Tibial artery (tissue), 4 donors: ENCODE results near the gene DNAJC1.
A peak's percentile ranks its signal among the peaks of the same experiment; 100 is the strongest.

Experiments used
- DNase-seq, 2 donors: peaks; one replicate each; pipeline ENCODE4 v3.0.0-alpha.2; 2019
- H3K27ac ChIP-seq, 2 donors: fragments of 200-600 bp; sonication (generic) in 1 of 2; 1 replicate in 1 of 2; 2 replicates in 1 of 2; pipeline ENCODE4 v1.5.1; 2018 to 2019; ENCODE audit warnings: mild to moderate bottlenecking in 1 of 2
- H3K27me3 ChIP-seq, 2 donors: fragments of 200-600 bp; sonication (generic) in 1 of 2; one replicate each; pipeline versions ENCODE4 v1.5.1 to v1.6.0; 2016 to 2019
- H3K36me3 ChIP-seq, 3 donors: fragments of 200-600 bp; sonication (generic) in 2 of 3; one replicate each; pipeline ENCODE4 v1.5.1; 2016 to 2019; ENCODE audit warnings: mild to moderate bottlenecking in 2 of 3
- H3K4me1 ChIP-seq, 4 donors: fragments of 200-600 bp; sonication (generic) in 2 of 4; 1 replicate in 3 of 4; 2 replicates in 1 of 4; pipeline ENCODE4 v1.5.1; 2016 to 2019
- H3K4me3 ChIP-seq, 2 donors: fragments of 200-600 bp; sonication (generic) in 1 of 2; 1 replicate in 1 of 2; 2 replicates in 1 of 2; pipeline ENCODE4 v1.5.1; 2018 to 2019; ENCODE audit warnings: mild to moderate bottlenecking in 2 of 2
- H3K9me3 ChIP-seq, 3 donors: fragments of 200-600 bp; sonication (generic) in 1 of 3; one replicate each; pipeline ENCODE4 v1.5.1; 2016 to 2019
- CTCF ChIP-seq, 2 experiments: fragments of 200-600 bp in 1 of 2; fragments of 450-650 bp in 1 of 2; IDR thresholded peaks; one replicate each; pipeline ENCODE4 v1.5.1; 2017 to 2019; ENCODE audit warnings: antibody characterized with exemption in 2 of 2, mild to moderate bottlenecking in 1 of 2, moderate library complexity in 1 of 2
- intact Hi-C: fragments of 100-400 bp; cut with DNase I; formaldehyde crosslinking; loops from one replicate; pipeline ENCODE4 v1.15.0; 2023; ENCODE audit warnings: low total_unique reads

Gene DNAJC1

GRCh38 chr10:21733710-21734109 is 269.8 kb downstream of the DNAJC1 start:
- Histone ChIP-seq H3K4me1 (no peaks in the 10 kb centered on the region), H3K36me3 (peaks cover 5 to 48% (median 39%) of the 10 kb centered on the region in 3 donors), H3K27ac (no peak overlapping the region), H3K9me3 (no peaks in the 10 kb centered on the region), H3K4me3 (no peak overlapping the region), H3K27me3 (no peaks in the 10 kb centered on the region)
- no peak for DNase-seq
- intact Hi-C loops: loop anchor here (2.0 kb wide), 1 partner anchor 237 kb away; no protein-coding TSS in a partner anchor
- no peak for TF ChIP-seq CTCF (IDR thresholded peaks at IDR 0.05)

GRCh38 chr10:21732067-21732772 is 271.3 kb downstream of the DNAJC1 start:
- no peak for DNase-seq
- Histone ChIP-seq H3K36me3 (peaks cover 5 to 44% (median 33%) of the 10 kb centered on the region in 3 donors), H3K27me3 (no peaks in the 10 kb centered on the region), H3K9me3 (no peaks in the 10 kb centered on the region), H3K4me1 (no peaks in the 10 kb centered on the region), H3K4me3 (no peak overlapping the region), H3K27ac (no peak overlapping the region)
- peak; percentile 67 to 68 for TF ChIP-seq CTCF (IDR thresholded peaks at IDR 0.05)
- intact Hi-C loops: loop anchor here (2.0 kb wide), 1 partner anchor 235 kb away; no protein-coding TSS in a partner anchor

- Histone ChIP-seq H3K27ac (no peak overlapping the region), H3K9me3 (no peaks in the 10 kb centered on the region), H3K4me1 (peaks cover 0 to 15% (median 12%) of the 10 kb centered on the region in 4 donors), H3K27me3 (no peaks in the 10 kb centered on the region), H3K4me3 (no peak overlapping the region), H3K36me3 (peaks cover 1 to 21% (median 7%) of the 10 kb centered on the region in 3 donors)
- DNase-seq: no peak
- no peak for TF ChIP-seq CTCF (IDR thresholded peaks at IDR 0.05)
- intact Hi-C loops: no loop called here
Measured at GRCh38 chr10:21728618-21729017, 274.9 kb downstream of the DNAJC1 start.

- no peak overlapping the region for H3K27ac ChIP-seq
- no peak for DNase-seq
- intact Hi-C loops: no loop called here
Measured at GRCh38 chr10:21727452-21728168, 275.9 kb downstream of the DNAJC1 start.

More at GRCh38 chr10:21727452-21728168, 275.9 kb downstream of the DNAJC1 start:
- no peaks in the 10 kb centered on the region for H3K9me3 ChIP-seq
- H3K4me3 ChIP-seq: no peak overlapping the region
- H3K27me3 ChIP-seq: no peaks in the 10 kb centered on the region
- peaks cover 0 to 18% (median 6%) of the 10 kb centered on the region in 3 donors for H3K36me3 ChIP-seq
- no peak for TF ChIP-seq CTCF (IDR thresholded peaks at IDR 0.05)
- H3K4me1 ChIP-seq: peaks cover 0 to 15% (median 12%) of the 10 kb centered on the region in 4 donors
